Skeletal muscle satellite cell (primary cell): ENCODE measurements around the gene LHX5.

Experiments
- H3K27me3 ChIP-seq: 2 replicates; pipeline ENCODE4 v1.7.0; 2013; ENCODE audit warnings: low read length; ENCODE audit not compliant: control insufficient read depth, insufficient read depth
- H3K36me3 ChIP-seq: 2 replicates; pipeline ENCODE4 v1.7.0; 2013; ENCODE audit warnings: mild to moderate bottlenecking, control low read depth, low read length; ENCODE audit not compliant: insufficient read depth
- H3K4me1 ChIP-seq: 2 replicates; pipeline ENCODE4 v1.7.0; 2013; ENCODE audit warnings: low read length; ENCODE audit not compliant: control insufficient read depth, insufficient read depth
- H3K4me2 ChIP-seq: 2 replicates; pipeline ENCODE4 v1.7.0; 2013; ENCODE audit warnings: mild to moderate bottlenecking, low read length
- H3K4me3 ChIP-seq: 2 replicates; pipeline ENCODE4 v1.7.0; 2013; ENCODE audit warnings: low read length
- H3K9ac ChIP-seq: 2 replicates; pipeline ENCODE4 v1.7.0; 2013; ENCODE audit warnings: mild to moderate bottlenecking, low read depth, low read length, moderate library complexity
- H3K9me3 ChIP-seq: replicated peaks from 2 replicates; pipeline ENCODE4 v1.7.0; 2013; ENCODE audit warnings: mild to moderate bottlenecking, control low read depth, low read length

LHX5 gene

GRCh38 chr12:113477171-113477841, 5.6 kb upstream of the LHX5 start:
- Histone ChIP-seq H3K4me2 (no peak overlapping the region), H3K36me3 (no peaks in the 10 kb centered on the region), H3K9ac (no peak overlapping the region), H3K4me1 (no peaks in the 10 kb centered on the region), H3K4me3 (no peak overlapping the region), H3K27me3 (peaks cover 84% of the 10 kb centered on the region), H3K9me3 (no peaks in the 10 kb centered on the region)

DNA sequence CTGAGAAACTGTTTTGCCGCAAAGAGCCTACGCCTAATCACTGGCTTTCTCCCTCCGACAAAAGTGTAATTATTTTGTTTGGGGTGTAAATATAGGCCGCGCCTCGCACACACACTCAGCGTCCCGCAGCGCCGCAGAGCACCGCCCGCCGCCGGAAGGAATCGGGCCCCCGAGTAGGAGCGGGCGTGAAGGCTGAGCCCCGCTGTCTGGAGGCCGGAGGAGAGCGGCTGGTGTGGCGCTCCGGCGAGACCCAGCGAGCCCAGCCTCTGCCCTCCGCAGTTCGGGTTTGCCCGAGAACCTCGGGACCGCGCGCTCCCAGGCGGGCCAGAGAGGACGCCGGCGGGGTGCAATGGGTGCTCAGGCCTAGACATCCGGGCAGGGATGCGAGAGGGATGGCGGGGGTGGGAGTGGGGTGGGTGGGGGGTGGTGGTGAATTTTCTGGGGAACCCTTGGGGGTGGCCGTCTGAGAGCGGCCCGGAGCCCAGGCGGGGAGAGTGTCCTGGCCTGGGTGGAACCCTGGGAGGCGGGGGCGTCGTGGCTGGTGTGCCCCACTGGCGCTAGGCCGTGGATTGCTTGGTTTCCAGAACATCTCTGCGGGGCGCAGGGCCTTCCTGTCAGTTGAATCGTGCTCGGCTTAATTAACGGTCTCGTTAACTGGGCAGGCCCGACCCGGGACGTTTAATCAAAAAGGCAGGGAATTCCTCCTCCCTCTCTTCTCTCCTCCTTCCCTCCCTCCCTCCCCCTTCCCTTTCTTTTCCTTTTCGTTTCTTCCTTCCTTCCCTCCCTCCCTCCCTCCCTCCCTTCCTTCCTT, 4.7 kb upstream of the LHX5 start:
- H3K4me1 ChIP-seq, result no peaks in the 10 kb centered on the region
- no peak overlapping the region for H3K4me3 ChIP-seq
- no peak overlapping the region for H3K9ac ChIP-seq
- H3K4me2 ChIP-seq, result no peak overlapping the region
- H3K27me3 ChIP-seq, result peaks cover 87% of the 10 kb centered on the region
- no peaks in the 10 kb centered on the region for H3K36me3 ChIP-seq
- no peaks in the 10 kb centered on the region for H3K9me3 ChIP-seq

- no peaks in the 10 kb centered on the region for H3K36me3 ChIP-seq
- peaks cover 88% of the 10 kb centered on the region for H3K27me3 ChIP-seq
- H3K9ac ChIP-seq, result no peak overlapping the region
- no peak overlapping the region for H3K4me3 ChIP-seq
- H3K4me1 ChIP-seq, result no peaks in the 10 kb centered on the region
- H3K9me3 ChIP-seq, result no peaks in the 10 kb centered on the region
- no peak overlapping the region for H3K4me2 ChIP-seq
These were observed 3.9 kb upstream of the LHX5 start for GRCh38 chr12:113475451-113476175.

- no peak overlapping the region for H3K9ac ChIP-seq
- no peak overlapping the region for H3K4me2 ChIP-seq
- H3K9me3 ChIP-seq, result no peaks in the 10 kb centered on the region
- peaks cover 90% of the 10 kb centered on the region for H3K27me3 ChIP-seq
- H3K4me3 ChIP-seq, result no peak overlapping the region
- no peaks in the 10 kb centered on the region for H3K4me1 ChIP-seq
- no peaks in the 10 kb centered on the region for H3K36me3 ChIP-seq
These were observed 3.2 kb upstream of the LHX5 start for GRCh38 chr12:113474635-113475436.

- no peaks in the 10 kb centered on the region for H3K36me3 ChIP-seq
- H3K9ac ChIP-seq, result no peak overlapping the region
- H3K9me3 ChIP-seq, result no peaks in the 10 kb centered on the region
- H3K4me3 ChIP-seq, result no peak overlapping the region
- H3K4me1 ChIP-seq, result no peaks in the 10 kb centered on the region
- H3K27me3 ChIP-seq, result peaks cover 90% of the 10 kb centered on the region
- no peak overlapping the region for H3K4me2 ChIP-seq
These were observed 2.3 kb upstream of the LHX5 start for GRCh38 chr12:113473942-113474341.

- Histone ChIP-seq H3K27me3 (peaks cover 90% of the 10 kb centered on the region), H3K9ac (no peak overlapping the region), H3K9me3 (no peaks in the 10 kb centered on the region), H3K4me1 (no peaks in the 10 kb centered on the region), H3K4me2 (no peak overlapping the region), H3K4me3 (no peak overlapping the region), H3K36me3 (no peaks in the 10 kb centered on the region)
These were observed 1.7 kb upstream of the LHX5 start for GRCh38 chr12:113473400-113473799.

DNA sequence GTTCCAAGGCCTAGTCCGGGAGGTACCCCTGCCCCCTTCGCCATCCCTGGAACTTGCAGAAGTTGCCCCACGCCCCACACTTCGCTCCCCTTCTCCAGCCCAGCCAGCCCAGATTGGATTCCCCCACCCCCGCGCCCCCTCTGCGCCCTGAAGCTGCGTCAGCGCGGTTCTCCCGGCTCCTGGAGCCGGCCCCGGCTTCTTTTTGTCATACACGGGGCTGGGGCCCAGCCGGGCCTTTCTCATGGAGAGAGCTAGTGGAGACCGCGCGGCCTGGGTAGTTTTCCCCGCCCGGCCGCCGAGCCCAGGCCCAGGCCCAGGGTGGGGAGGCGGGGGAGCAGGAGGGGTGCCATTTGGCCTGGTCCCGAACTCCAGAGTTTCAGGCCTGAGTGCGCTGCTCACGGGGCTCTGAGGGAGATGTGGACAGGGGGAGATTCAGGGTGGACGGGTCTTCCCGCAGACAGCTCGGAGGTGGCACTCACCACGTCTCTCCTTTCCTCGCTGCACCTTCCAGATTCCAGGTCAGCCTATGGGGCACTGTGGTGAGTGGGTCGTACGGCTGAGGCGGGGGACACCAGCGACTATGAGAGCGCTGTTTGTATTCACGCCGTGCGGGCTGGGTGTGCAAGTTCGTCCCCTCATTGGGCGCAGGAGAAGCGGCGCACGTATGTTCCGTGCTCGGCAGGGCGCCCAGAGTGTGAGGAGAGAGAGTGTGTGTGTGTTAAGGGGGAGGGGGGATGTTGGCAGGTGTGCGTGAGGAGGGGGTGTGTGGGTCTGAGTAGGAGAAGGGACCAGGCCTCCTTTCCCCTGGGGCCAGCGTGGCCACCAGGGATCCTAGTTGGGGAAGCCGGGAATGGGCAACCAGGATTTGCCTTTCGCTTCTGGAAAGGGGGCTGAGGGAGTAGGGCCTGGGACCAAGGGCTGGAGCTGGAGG, 785 bp upstream of the LHX5 start:
- Histone ChIP-seq H3K4me2 (no peak overlapping the region), H3K36me3 (no peaks in the 10 kb centered on the region), H3K27me3 (peaks cover 90% of the 10 kb centered on the region), H3K9me3 (no peaks in the 10 kb centered on the region), H3K9ac (no peak overlapping the region), H3K4me3 (no peak overlapping the region), H3K4me1 (peaks cover 5% of the 10 kb centered on the region)

- H3K9me3 ChIP-seq, result no peaks in the 10 kb centered on the region
- H3K4me2 ChIP-seq, result no peak overlapping the region
- H3K9ac ChIP-seq, result no peak overlapping the region
- H3K4me3 ChIP-seq, result no peak overlapping the region
- peaks cover 10% of the 10 kb centered on the region for H3K4me1 ChIP-seq
- H3K27me3 ChIP-seq, result peaks cover 97% of the 10 kb centered on the region
- no peaks in the 10 kb centered on the region for H3K36me3 ChIP-seq
These were observed 626 bp downstream of the LHX5 start for GRCh38 chr12:113470871-113471618.

DNA sequence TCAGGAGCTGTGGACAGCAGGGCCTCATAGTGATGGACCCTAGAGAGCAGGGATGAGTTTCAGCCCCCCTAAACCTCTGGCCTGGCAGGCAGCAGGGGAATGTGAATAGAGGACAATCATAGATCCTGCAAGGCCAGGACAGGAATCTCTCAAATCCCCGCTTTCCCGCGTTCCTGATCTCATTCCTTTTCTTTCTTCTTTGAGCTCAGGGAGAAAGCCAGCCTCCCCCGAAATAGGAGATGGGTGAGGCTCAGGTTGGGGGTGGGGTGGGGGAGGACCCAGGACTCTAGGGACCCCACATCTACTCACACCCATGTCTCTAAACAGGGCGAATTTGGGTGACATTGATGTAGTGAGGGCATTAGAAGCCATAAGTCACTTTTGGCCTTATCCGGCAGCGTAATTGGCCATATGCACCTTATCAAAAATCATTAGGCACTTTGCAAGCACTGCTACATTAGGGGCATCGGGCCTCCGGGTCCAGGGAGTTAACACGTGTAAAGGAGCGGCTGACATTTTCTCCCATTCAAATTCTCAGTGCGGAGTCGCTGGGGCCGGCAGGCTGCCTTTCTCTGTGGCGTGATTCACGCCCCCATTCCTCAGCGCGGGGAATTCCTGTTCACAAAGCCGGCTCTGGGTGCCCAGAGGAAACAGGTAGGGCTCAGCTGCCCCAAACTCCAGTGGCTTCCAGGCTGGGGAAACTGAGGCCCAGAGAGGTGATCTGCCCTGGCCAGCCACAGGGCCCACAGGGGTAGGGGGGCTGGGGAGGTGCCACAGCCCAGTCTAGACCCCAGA, 1.5 kb downstream of the LHX5 start:
- Histone ChIP-seq H3K4me1 (peaks cover 10% of the 10 kb centered on the region), H3K27me3 (peaks cover 98% of the 10 kb centered on the region), H3K4me2 (no peak overlapping the region)

More for the DNA sequence above, 1.5 kb downstream of the LHX5 start:
- Histone ChIP-seq H3K36me3 (no peaks in the 10 kb centered on the region), H3K4me3 (no peak overlapping the region), H3K9ac (no peak overlapping the region), H3K9me3 (no peaks in the 10 kb centered on the region)
